NT2/D1 (cell line): ENCODE data around the gene RNF217.

Experiments
- SUZ12 ChIP-seq: IDR thresholded peaks from 2 replicates; pipeline ENCODE4 v1.6.1; 2011; ENCODE audit not compliant: insufficient read length, insufficient read depth; ENCODE audit errors: extremely low read depth
- YY1 ChIP-seq: IDR thresholded peaks from 2 replicates; pipeline ENCODE4 v1.6.1; 2011; ENCODE audit not compliant: insufficient read length, insufficient read depth

DNA sequence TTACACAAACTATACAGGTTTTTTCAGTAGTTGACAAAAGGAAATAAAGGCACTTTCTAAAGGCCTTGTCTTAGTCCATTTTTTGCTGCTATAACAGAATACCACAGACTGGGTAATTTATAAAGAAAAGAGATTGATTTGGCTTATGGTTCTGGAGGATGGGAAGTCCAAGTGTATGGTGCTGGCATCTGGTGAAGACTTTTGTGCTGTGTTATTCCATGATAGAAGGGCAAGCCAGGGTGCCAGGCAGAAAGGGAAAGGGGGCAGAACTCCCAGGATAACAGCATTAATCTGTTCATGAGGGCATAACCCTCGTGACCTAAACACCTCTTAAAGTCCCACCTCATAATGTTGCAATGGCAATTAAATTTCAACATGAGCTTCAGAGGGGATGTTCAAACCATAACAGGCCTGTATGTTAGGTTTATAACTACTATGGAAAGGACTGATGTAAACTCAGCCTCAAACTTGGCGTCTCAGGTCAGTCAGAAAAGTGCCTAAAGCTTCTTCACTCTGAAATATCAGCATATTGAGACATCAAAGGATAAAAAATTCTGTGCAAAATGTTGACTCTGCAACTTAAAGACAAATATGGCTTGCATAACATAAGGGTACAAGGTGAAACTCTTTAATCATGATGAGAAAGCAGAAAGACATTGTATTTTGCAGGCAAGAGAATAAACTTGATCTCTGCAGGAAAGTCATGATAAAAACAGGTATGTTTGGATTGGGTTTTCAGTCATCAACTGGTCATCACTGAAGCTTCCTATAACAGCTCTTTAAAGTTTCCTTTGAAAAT lies 42.8 kb downstream of the RNF217 start:
- no peak for TF ChIP-seq SUZ12
- TF ChIP-seq YY1, result no peak
